Heart left ventricle (tissue), 16 donors: Measurements from ENCODE around the gene SYK. TPM values are rescaled to one million over a fixed set of nuclear protein-coding genes. Genes with fewer than 3 reads are reported as not detected.

Source experiments
- ATAC-seq, 4 donors: fragments of 200-7000 bp; cut with Tn5 transposase; one replicate each; pipeline ENCODE4 v1.9.1; 2020 to 2022; ENCODE audit warnings: moderate library complexity in 4 of 4, mild to moderate bottlenecking in 3 of 4, moderate number of reproducible peaks in 1 of 4
- DNase-seq, 5 donors: peaks; one replicate each; pipeline ENCODE4 v3.0.0-alpha.2; 2020
- H3K27ac ChIP-seq, 12 donors: fragments of 200-600 bp; sonication (generic) in 4 of 12; one replicate each; pipeline versions ENCODE4 v1.5.0 to v1.8.0; 2016 to 2022; ENCODE audit warnings: mild to moderate bottlenecking in 2 of 12
- H3K27me3 ChIP-seq, 9 donors: fragments of 200-600 bp; sonication (generic) in 2 of 9; one replicate each; pipeline versions ENCODE4 v1.5.1 to v1.8.0; 2016 to 2022; ENCODE audit warnings: mild to moderate bottlenecking in 3 of 9
- H3K36me3 ChIP-seq, 9 donors: fragments of 200-600 bp; sonication (generic) in 2 of 9; one replicate each; pipeline versions ENCODE4 v1.5.0 to v1.8.0; 2018 to 2022; ENCODE audit warnings: mild to moderate bottlenecking in 2 of 9
- H3K4me1 ChIP-seq, 12 donors: fragments of 200-600 bp; sonication (generic) in 4 of 12; one replicate each; pipeline versions ENCODE4 v1.5.0 to v1.8.0; 2016 to 2022; ENCODE audit warnings: mild to moderate bottlenecking in 3 of 12
- H3K4me3 ChIP-seq, 12 donors: fragments of 200-600 bp; sonication (generic) in 4 of 12; one replicate each; pipeline versions ENCODE4 v1.5.0 to v1.8.0; 2017 to 2022; ENCODE audit warnings: mild to moderate bottlenecking in 9 of 12, moderate library complexity in 4 of 12
- H3K9me3 ChIP-seq, 12 donors: fragments of 200-600 bp; sonication (generic) in 4 of 12; one replicate each; pipeline versions ENCODE4 v1.5.0 to v1.8.0; 2016 to 2022; ENCODE audit warnings: mild to moderate bottlenecking in 1 of 12
- CTCF ChIP-seq, 12 donors: fragments of 200-600 bp; sonication (generic) in 4 of 12; IDR thresholded peaks; one replicate each; pipeline versions ENCODE4 v1.5.0 to v1.8.0; 2018 to 2022; ENCODE audit warnings: antibody characterized with exemption in 12 of 12, mild to moderate bottlenecking in 5 of 12
- POLR2A ChIP-seq, 2 donors: fragments of 450-650 bp; IDR thresholded peaks; one replicate each; pipeline ENCODE4 v1.6.1; 2017; ENCODE audit warnings: antibody characterized with exemption in 2 of 2, mild to moderate bottlenecking in 2 of 2, moderate library complexity in 2 of 2
- WGBS, 4 donors: extraction: QIAGEN DNeasy Blood & Tissue Kit in 2 of 4; methylation state at CpG; one replicate each; pipeline versions ENCODE4 v1.1.5 to v1.1.7; 2013 to 2018; 5-methylcytosine and 5-hydroxymethylcytosine counted together
- intact Hi-C, 10 donors: fragments of 100-400 bp; cut with DNase I; formaldehyde crosslinking; loops; one replicate each; pipeline versions ENCODE4 v1.11.1 to v1.14.2; 2022
- polyA plus RNA-seq, 2 donors: library from polyadenylated mRNA; stranded (reverse); fragments of 200-250 nt; gene quantifications; one replicate each; pipeline ENCODE4 v1.2.3, GENCODE V29; 2013
- total RNA-seq, 9 donors: library from RNA; depleted of rRNA in 2 of 9; stranded (reverse); fragments of >200 nt in 2 of 9; fragmentation: NEBNext Ultra II Directional in 3 of 9; extraction: Animal tissue kit (Norgen Biotek cat#: 25700) in 3 of 9; gene quantifications; one replicate each; pipeline versions ENCODE4 v1.1.0 to v1.2.4, GENCODE V29; 2016 to 2023
- donor health status: ischemic (EF 13 %, LVEDD 7.1; RV severe dilation, severe dysfunction).
- donor health status: healthy with polysubstance abuse.
- donor health status: DM: no; HTN: yes; CAD: no.
- donor health status: DM: no; HTN: no; CAD: no.
- donor health status: ischemic (EF 25% LVEDD 6.9; RV normal size, moderate dysfunction).
- donor health status: ischemic (EF 25% LVEDD 5.7; RV mildly dilated, moderate dysfunction).
- donor health status: healthy.
- donor health status: DM: yes; HTN: yes; CAD: no.
- donor health status: ischemic (EF 35%, LVEDD 5.7; RV mildly dilated, moderate dysfunction).
- donor health status: nonischemic (EF 11% LVEDD 7.7; RV severe dilation, severe dysfunction).
- donor health status: DM: yes; HTN: yes; CAD: no.
- donor health status: PGD.
- donor health status: ischemic (EF 29% LVEDD 5.4; RV normal size, mild dysfunction).
- donor health status: nonischemic (EF 23%, LVEDD 6.1; RV moderate dilation, normal function).

The SYK gene
- total and polyA plus RNA-seq, 11 donors, result 0.53 to 41.3 (median 2.4) TPM

GRCh38 chr9:90767523-90768100, 34.0 kb upstream of the SYK start:
- peaks cover 0 to 6% (median 0%) of the 10 kb centered on the region in 9 donors for H3K27me3 ChIP-seq
- no peak for ATAC-seq
- H3K36me3 ChIP-seq, result no peaks in the 10 kb centered on the region
- no peak for DNase-seq
- TF ChIP-seq CTCF (IDR thresholded peaks at IDR 0.05) (no peak), POLR2A (IDR thresholded peaks at IDR 0.05) (no peak)
- intact Hi-C loops, result loop anchor here in 1 of 10 donors (10.0 kb wide), 1 partner anchor 1173 kb away; no protein-coding TSS in a partner anchor
- no peak overlapping the region for H3K4me3 ChIP-seq
- WGBS, 4 donors, result 77 to 88% (median 86%) methylated on average over 1 of the region's 1 CpG
- H3K4me1 ChIP-seq, result peaks cover 0 to 14% (median 0%) of the 10 kb centered on the region in 12 donors
- H3K9me3 ChIP-seq, result peaks cover 0 to 18% (median 0%) of the 10 kb centered on the region in 12 donors
- no peak overlapping the region for H3K27ac ChIP-seq

GRCh38 chr9:90770182-90770738, 31.4 kb upstream of the SYK start:
- H3K4me1 ChIP-seq, result peaks cover 0 to 31% (median 0%) of the 10 kb centered on the region in 12 donors
- peaks cover 0 to 18% (median 0%) of the 10 kb centered on the region in 12 donors for H3K9me3 ChIP-seq
- no peak overlapping the region for H3K4me3 ChIP-seq
- peaks cover 0 to 16% (median 0%) of the 10 kb centered on the region in 9 donors for H3K27me3 ChIP-seq
- DNase-seq (no peak), ATAC-seq (no peak)
- WGBS, 4 donors, result 90 to 96% (median 92%) methylated on average over 2 of the region's 2 CpGs
- H3K36me3 ChIP-seq, result no peaks in the 10 kb centered on the region
- no peak for TF ChIP-seq POLR2A (IDR thresholded peaks at IDR 0.05)
- no peak for TF ChIP-seq CTCF (IDR thresholded peaks at IDR 0.05)
- no peak overlapping the region for H3K27ac ChIP-seq
- intact Hi-C loops, result loop anchor here in 1 of 10 donors (5.0 kb wide), 1 partner anchor 97 kb away; no protein-coding TSS in a partner anchor

- H3K27ac ChIP-seq, result no peak overlapping the region
- peaks cover 0 to 31% (median 0%) of the 10 kb centered on the region in 12 donors for H3K4me1 ChIP-seq
- TF ChIP-seq CTCF (IDR thresholded peaks at IDR 0.05) (no peak), POLR2A (IDR thresholded peaks at IDR 0.05) (no peak)
- peaks cover 0 to 16% (median 0%) of the 10 kb centered on the region in 9 donors for H3K27me3 ChIP-seq
- intact Hi-C loops, result loop anchor here in 1 of 10 donors (5.0 kb wide), 1 partner anchor 96 kb away; no protein-coding TSS in a partner anchor
- H3K36me3 ChIP-seq, result no peaks in the 10 kb centered on the region
- peaks cover 0 to 18% (median 0%) of the 10 kb centered on the region in 12 donors for H3K9me3 ChIP-seq
- no peak for DNase-seq
- no peak overlapping the region for H3K4me3 ChIP-seq
- ATAC-seq, result no peak
- 72 to 83% (median 73%) methylated on average over 3 of the region's 3 CpGs for WGBS, 4 donors
These were observed 30.7 kb upstream of the SYK start for GRCh38 chr9:90770927-90771326.

GRCh38 chr9:90772386-90772785, 29.2 kb upstream of the SYK start:
- intact Hi-C loops, result loop anchor here in 1 of 10 donors (5.0 kb wide), 1 partner anchor 95 kb away; no protein-coding TSS in a partner anchor
- TF ChIP-seq CTCF (IDR thresholded peaks at IDR 0.05), result no peak
- peaks cover 0 to 31% (median 0%) of the 10 kb centered on the region in 12 donors for H3K4me1 ChIP-seq
- H3K36me3 ChIP-seq, result no peaks in the 10 kb centered on the region
- no peak overlapping the region for H3K27ac ChIP-seq
- ATAC-seq (no peak), DNase-seq (no peak)
- no peak overlapping the region for H3K4me3 ChIP-seq
- 43 to 94% (median 72%) methylated on average over 1 of the region's 1 CpG for WGBS, 4 donors
- H3K9me3 ChIP-seq, result peaks cover 0 to 11% (median 0%) of the 10 kb centered on the region in 12 donors
- H3K27me3 ChIP-seq, result peaks cover 0 to 16% (median 0%) of the 10 kb centered on the region in 9 donors
